MCF 10A (cell line): ENCODE measurements around the gene CRAMP1. TPM values are rescaled to one million over a fixed set of nuclear protein-coding genes. Genes with fewer than 3 reads are reported as not detected.
A peak's percentile ranks its signal among the peaks of the same experiment; 100 is the strongest.

Experiments
- BruUV-seq: library from RNA; stranded (reverse); fragments of 400-500 nt; replicated peaks from 2 replicates; lab custom pipeline; 2021; lab: Mats Ljungman, UMichigan
- CTCF ChIA-PET: fragments of 300-600 bp; sonication (Branson Sonifier 250); formaldehyde crosslinking; extraction: SDS; loops from one replicate; lab custom pipeline; 2021; ENCODE audit warnings: antibody characterized with exemption, inconsistent platforms; lab: Yijun Ruan, JAX
- POLR2A ChIA-PET: fragments of 300-600, 350-650 bp; sonication (Branson Sonifier 250); formaldehyde crosslinking; extraction: SDS; loops from one replicate; lab custom pipeline; 2020; ENCODE audit warnings: antibody characterized with exemption, inconsistent platforms; lab: Yijun Ruan, JAX
- DNase-seq: peaks from one replicate; pipeline ENCODE4 v3.0.0-alpha.2; 2018; ENCODE audit not compliant: unreplicated experiment
- H3K27ac Mint-ChIP-seq: one replicate; pipeline ENCODE4 v1.8.0; 2022; ENCODE audit warnings: mild to moderate bottlenecking, low read depth, mixed read lengths; ENCODE audit not compliant: unreplicated experiment
- H3K27me3 Mint-ChIP-seq: one replicate; pipeline ENCODE4 v1.8.0; 2022; ENCODE audit warnings: mixed read lengths; ENCODE audit not compliant: insufficient read depth, unreplicated experiment
- H3K36me3 Mint-ChIP-seq: one replicate; pipeline ENCODE4 v1.8.0; 2022; ENCODE audit warnings: mild to moderate bottlenecking, moderate library complexity, mixed read lengths; ENCODE audit not compliant: insufficient read depth, unreplicated experiment
- H3K4me1 Mint-ChIP-seq: one replicate; pipeline ENCODE4 v1.8.0; 2022; ENCODE audit warnings: mixed read lengths; ENCODE audit not compliant: insufficient read depth, unreplicated experiment
- H3K4me3 Mint-ChIP-seq: one replicate; pipeline ENCODE4 v1.8.0; 2022; ENCODE audit warnings: mild to moderate bottlenecking, moderate library complexity, mixed read lengths; ENCODE audit not compliant: unreplicated experiment
- H3K9me3 Mint-ChIP-seq: one replicate; pipeline ENCODE4 v1.8.0; 2022; ENCODE audit warnings: mixed read lengths; ENCODE audit not compliant: unreplicated experiment
- CTCF ChIP-seq: fragments of 200-600 bp; IDR thresholded peaks from one replicate; pipeline ENCODE4 v1.8.0; 2022; ENCODE audit warnings: antibody characterized with exemption, mild to moderate bottlenecking; ENCODE audit not compliant: unreplicated experiment
- intact Hi-C: fragments of 100-400 bp; cut with micrococcal nuclease; formaldehyde crosslinking; loops from 2 replicates; pipeline ENCODE4 v1.14.1; 2022
- total RNA-seq: library from RNA; stranded (reverse); gene quantifications from 2 replicates; pipeline ENCODE4 v1.2.3, GENCODE V29; 2022

The CRAMP1 gene
- total RNA-seq, 1 experiment from 2014 or later, result 26.3 TPM

GRCh38 chr16:1723450-1724147 lies 111.4 kb downstream of the CRAMP1 start:
- intact Hi-C loops, result loop anchor here (1.0 kb wide), 1 partner anchor 45 kb away; the partner anchor contains the start of gene JPT2
- peaks cover 34% of the 10 kb centered on the region for H3K36me3 Mint-ChIP-seq
- no TSS peak for BruUV-seq
- H3K27ac Mint-ChIP-seq, result no peak overlapping the region
- ChIA-PET CTCF (interaction anchor here (0.6 to 2.4 kb wide), 13 partner anchors 10 to 859 kb away, joined by 3 to 14 read pairs (median 4); partner anchors contain the start of gene JPT2), POLR2A (interaction anchor here (0.6 to 1.0 kb wide), 6 partner anchors 9 to 345 kb away, joined by 3 to 6 read pairs (median 4); partner anchors contain the start of genes NUBP2 and SPSB3)
- peaks cover 6% of the 10 kb centered on the region for H3K4me1 Mint-ChIP-seq
- H3K9me3 Mint-ChIP-seq, result no peaks in the 10 kb centered on the region
- peak; percentile 62 for TF ChIP-seq CTCF
- no peak overlapping the region for H3K4me3 Mint-ChIP-seq
- no peaks in the 10 kb centered on the region for H3K27me3 Mint-ChIP-seq
- DNase-seq, result peak; percentile 62

- POLR2A ChIA-PET, result interaction anchor here (0.5 to 1.5 kb wide), 2 partner anchors 23 to 58 kb away, joined by 3 to 4 read pairs; partner anchors contain the start of genes NUBP2 and SPSB3
- Mint-ChIP-seq H3K36me3 (peaks cover 34% of the 10 kb centered on the region), H3K4me3 (no peak overlapping the region), H3K27ac (no peak overlapping the region), H3K4me1 (peaks cover 6% of the 10 kb centered on the region), H3K27me3 (no peaks in the 10 kb centered on the region), H3K9me3 (no peaks in the 10 kb centered on the region)
- no peak for DNase-seq
- no peak for TF ChIP-seq CTCF
- intact Hi-C loops, result no loop called here
- BruUV-seq, result no TSS peak
- CTCF ChIA-PET, result interaction anchor here (0.7 to 2.4 kb wide), 9 partner anchors 9 to 50 kb away, joined by 3 to 14 read pairs (median 3); partner anchors contain the start of gene JPT2
Observed at GRCh38 chr16:1724491-1724890, 112.3 kb downstream of the CRAMP1 start.

- Mint-ChIP-seq H3K36me3 (peaks cover 48% of the 10 kb centered on the region), H3K4me3 (no peak overlapping the region), H3K4me1 (peaks cover 5% of the 10 kb centered on the region), H3K27ac (no peak overlapping the region), H3K27me3 (no peaks in the 10 kb centered on the region), H3K9me3 (no peaks in the 10 kb centered on the region)
- BruUV-seq, result no TSS peak
- no peak for TF ChIP-seq CTCF
- POLR2A ChIA-PET, result no interaction called here
- no peak for DNase-seq
- CTCF ChIA-PET, result interaction anchor here (0.5 to 1.1 kb wide), 2 partner anchors 20 to 120 kb away, joined by 3 to 8 read pairs; partner anchors contain the start of gene MAPK8IP3
- intact Hi-C loops, result no loop called here
Observed at GRCh38 chr16:1726661-1727502, 114.7 kb downstream of the CRAMP1 start.

Other genes starting within 250 kb of the CRAMP1 start
- 12.3 and 13.4 TPM in 2 replicates for gene UNKL, start 197.7 kb upstream of the CRAMP1 start, total RNA-seq
- 19.1 and 21.4 TPM in 2 replicates for gene UQCC4, start 191.6 kb upstream of the CRAMP1 start, total RNA-seq
- gene PERCC1, start 181.3 kb upstream of the CRAMP1 start, total RNA-seq, result not detected in 2 replicates
- 0.28 and 1.2 TPM in 2 replicates for gene CCDC154, start 167.8 kb upstream of the CRAMP1 start, total RNA-seq
- 60.0 and 69.5 TPM in 2 replicates for gene CLCN7, start 137.3 kb upstream of the CRAMP1 start, total RNA-seq
- gene PTX4, start 123.4 kb upstream of the CRAMP1 start, total RNA-seq, result not detected in 2 replicates
- gene TELO2, start 119.0 kb upstream of the CRAMP1 start, total RNA-seq, result 27.7 and 31.3 TPM in 2 replicates
- gene TMEM204, start 78.7 kb upstream of the CRAMP1 start, total RNA-seq, result not detected in 2 replicates
- gene IFT140, start 288 bp upstream of the CRAMP1 start, total RNA-seq, result 18.6 and 19.7 TPM in 2 replicates
- 111 and 131 TPM in 2 replicates for gene JPT2, start 65.9 kb downstream of the CRAMP1 start, total RNA-seq
- gene MAPK8IP3, start 93.8 kb downstream of the CRAMP1 start, total RNA-seq, result 77.4 and 86.6 TPM in 2 replicates
- 44.0 and 44.8 TPM in 2 replicates for gene NME3, start 159.2 kb downstream of the CRAMP1 start, total RNA-seq
- gene EME2, start 160.4 kb downstream of the CRAMP1 start, total RNA-seq, result 20.6 TPM in 2 replicates
- gene MRPS34, start 160.8 kb downstream of the CRAMP1 start, total RNA-seq, result 82.2 and 102 TPM in 2 replicates
- gene SPSB3, start 170.2 kb downstream of the CRAMP1 start, total RNA-seq, result 21.6 and 22.2 TPM in 2 replicates
- 71.3 and 73.9 TPM in 2 replicates for gene NUBP2, start 170.6 kb downstream of the CRAMP1 start, total RNA-seq
- gene IGFALS, start 181.3 kb downstream of the CRAMP1 start, total RNA-seq, result not detected in 2 replicates
- gene HAGH, start 214.5 kb downstream of the CRAMP1 start, total RNA-seq, result 44.5 and 69.8 TPM in 2 replicates
- 18.4 and 21.4 TPM in 2 replicates for gene FAHD1, start 214.8 kb downstream of the CRAMP1 start, total RNA-seq